Astrocyte of the cerebellum (primary cell): Measurements from ENCODE around the gene RMRP.
"Not testable (repeated sequence)": the region's sequence is repeated elsewhere in the genome, so short reads cannot be mapped to it uniquely, and the experiment has no call there.

Experiments
- DNase-seq: peaks from one replicate; pipeline ENCODE4 v3.0.0-alpha.2; 2011; ENCODE audit warnings: low read depth
- H3K4me3 ChIP-seq: 2 replicates; pipeline ENCODE4 v1.5.1; 2011; ENCODE audit warnings: mild to moderate bottlenecking, low read depth, low read length, moderate library complexity
- CTCF ChIP-seq: IDR thresholded peaks from 2 replicates; pipeline ENCODE4 v1.5.1; 2012; ENCODE audit warnings: low read length, low read depth, moderate library complexity, mild to moderate bottlenecking; ENCODE audit errors: missing control alignments
- in situ Hi-C: cut with HindIII; loops from 2 replicates; pipeline ENCODE4 v1.10.0; 2017; ENCODE audit warnings: low sequenced_read_pairs

RMRP gene

GRCh38 chr9:35618854-35619799, 38.7 kb downstream of the RMRP start:
- in situ Hi-C loops = no loop called here
- H3K4me3 ChIP-seq = no peak overlapping the region
- TF ChIP-seq CTCF = no peak
- DNase-seq = no peak

- in situ Hi-C loops = no loop called here
- no peak for TF ChIP-seq CTCF
- peak within 1 kb of the TSS; percentile 29 for H3K4me3 ChIP-seq
- no peak for DNase-seq
These were observed 39.5 kb downstream of the RMRP start, which contains the start of gene CD72 for GRCh38 chr9:35618325-35618727. Gene CD72 (minus strand): TSS chr9:35618413. CDS start chr9:35618303, 110 bp downstream.

- no peak overlapping the region for H3K4me3 ChIP-seq
- no peak for DNase-seq
- no peak for TF ChIP-seq CTCF
- in situ Hi-C loops = no loop called here
These were observed 40.3 kb downstream of the RMRP start for GRCh38 chr9:35617548-35617947.

- H3K4me3 ChIP-seq = peak overlapping the region; percentile 29
- in situ Hi-C loops = no loop called here
- TF ChIP-seq CTCF = no peak
- no peak for DNase-seq
These were observed 40.9 kb downstream of the RMRP start for GRCh38 chr9:35616681-35617459.

- TF ChIP-seq CTCF = no peak
- no peak for DNase-seq
- H3K4me3 ChIP-seq = no peak overlapping the region
- in situ Hi-C loops = no loop called here
These were observed 41.7 kb downstream of the RMRP start for GRCh38 chr9:35615981-35616680.

GRCh38 chr9:35612843-35613242, 45.0 kb downstream of the RMRP start:
- in situ Hi-C loops = no loop called here
- no peak for DNase-seq
- no peak overlapping the region for H3K4me3 ChIP-seq
- no peak for TF ChIP-seq CTCF

- in situ Hi-C loops, DNase-seq, H3K4me3 ChIP-seq: not testable (repeated sequence)
These were observed 45.8 kb downstream of the RMRP start for GRCh38 chr9:35612066-35612465.
